H1 (cell line): ENCODE measurements around the gene SLC24A5. TPM values are rescaled to one million over a fixed set of nuclear protein-coding genes. Genes with fewer than 3 reads are reported as not detected.

Experiments used
- CTCF ChIA-PET: fragments of 300-600 bp; sonication (Branson Sonifier 250); formaldehyde crosslinking; loops from one replicate; lab custom pipeline; 2021; ENCODE audit not compliant: partially characterized antibody; lab: Charles Lee
- POLR2A ChIA-PET: fragments of 300-600 bp; sonication (Branson Sonifier 250); formaldehyde crosslinking; loops from one replicate; lab custom pipeline; 2021; ENCODE audit warnings: inconsistent platforms; ENCODE audit not compliant: partially characterized antibody; lab: Charles Lee
- DNase-seq, 2 experiments: peaks; one replicate each; pipeline versions ENCODE4 v3.0.0 to v3.0.0-alpha.2; 2010 to 2022; ENCODE audit warnings: low spot score in 2 of 2, low read depth in 1 of 2, mixed read lengths in 1 of 2
- FAIRE-seq: peaks from 2 replicates; lab custom pipeline; 2011; peaks lifted over from hg19 to GRCh38; lab: Jason Lieb, UNC
- H2AFZ ChIP-seq: 2 replicates; pipeline ENCODE4 v1.8.1; 2012; ENCODE audit warnings: low read length, inconsistent platforms
- H2AK5ac ChIP-seq: 2 replicates; pipeline ENCODE4 v1.6.1; 2013; ENCODE audit warnings: low read depth, low read length
- H2BK120ac ChIP-seq: replicated peaks from 2 replicates; pipeline ENCODE3; 2013; ENCODE audit warnings: low read depth, low read length, inconsistent platforms
- H2BK12ac ChIP-seq: 2 replicates; pipeline ENCODE4 v1.6.1; 2013; ENCODE audit warnings: low read depth, low read length
- H2BK15ac ChIP-seq: 2 replicates; pipeline ENCODE4 v1.6.1; 2013; ENCODE audit warnings: low read length
- H2BK20ac ChIP-seq: 2 replicates; pipeline ENCODE4 v1.6.1; 2013; ENCODE audit warnings: low read length
- H2BK5ac ChIP-seq: 2 replicates; pipeline ENCODE4 v1.6.1; 2013; ENCODE audit warnings: low read depth, low read length
- H3K14ac ChIP-seq: 2 replicates; pipeline ENCODE4 v1.6.1; 2013; ENCODE audit warnings: inconsistent platforms; ENCODE audit not compliant: insufficient read length
- H3K18ac ChIP-seq: 2 replicates; pipeline ENCODE4 v1.6.1; 2013; ENCODE audit warnings: low read length; ENCODE audit errors: extremely low read depth
- H3K23ac ChIP-seq: 2 replicates; pipeline ENCODE4 v1.6.1; 2013; ENCODE audit warnings: inconsistent platforms; ENCODE audit not compliant: insufficient read length
- H3K23me2 ChIP-seq: 2 replicates; pipeline ENCODE4 v1.6.1; 2013; ENCODE audit warnings: low read depth, low read length
- H3K27ac ChIP-seq: 2 replicates; pipeline ENCODE4 v1.6.1; 2011; ENCODE audit warnings: low read depth, low read length, inconsistent platforms
- H3K27me3 ChIP-seq, 4 experiments: replicated peaks in 1 of 4; 1 replicate in 1 of 4; 2 replicates in 3 of 4; pipeline versions ENCODE4 v1.6.1 to v1.8.1; 2011 to 2013; ENCODE audit warnings: low read length in 3 of 4, mild to moderate bottlenecking in 3 of 4, inconsistent platforms in 2 of 4, mixed read lengths in 2 of 4, moderate library complexity in 1 of 4; ENCODE audit not compliant: control insufficient read depth in 3 of 4, insufficient read depth in 3 of 4; ENCODE audit errors: extremely low read depth in 1 of 4
- H3K36me3 ChIP-seq, 4 experiments: 2 replicates each; pipeline versions ENCODE4 v1.6.1 to v1.8.1; 2011 to 2013; ENCODE audit warnings: mild to moderate bottlenecking in 4 of 4, low read length in 3 of 4, moderate library complexity in 2 of 4, control low read depth in 1 of 4, inconsistent platforms in 1 of 4; ENCODE audit not compliant: insufficient read depth in 4 of 4, control insufficient read depth in 2 of 4
- H3K4ac ChIP-seq: replicated peaks from 2 replicates; pipeline ENCODE3; 2013; ENCODE audit warnings: low read length, low read depth, mixed read lengths, inconsistent platforms; ENCODE audit not compliant: insufficient read length
- H3K4me1 ChIP-seq, 4 experiments: replicated peaks in 1 of 4; 1 replicate in 1 of 4; 2 replicates in 3 of 4; pipeline versions ENCODE4 v1.6.1 to v1.8.1; 2011 to 2013; ENCODE audit warnings: low read length in 3 of 4, inconsistent platforms in 2 of 4, mixed read lengths in 1 of 4; ENCODE audit not compliant: insufficient read depth in 4 of 4, control insufficient read depth in 3 of 4
- H3K4me2 ChIP-seq, 2 experiments: 2 replicates each; pipeline versions ENCODE4 v1.6.1 to v1.8.1; 2011 to 2013; ENCODE audit warnings: low read depth in 2 of 2, low read length in 2 of 2, control low read depth in 1 of 2, inconsistent platforms in 1 of 2, mild to moderate bottlenecking in 1 of 2; ENCODE audit not compliant: insufficient read depth in 1 of 2
- H3K4me3 ChIP-seq, 4 experiments: fragments of 200-600, 300-600 bp in 1 of 4; sonication (generic), shearing (Covaris generic), sonication (Bioruptor Twin) in 1 of 4; 2 replicates each; pipeline versions ENCODE4 v1.5.1 to v1.8.1; 2011 to 2016; ENCODE audit warnings: low read length in 4 of 4, low read depth in 3 of 4, control low read depth in 2 of 4, inconsistent platforms in 2 of 4, mild to moderate bottlenecking in 2 of 4, mixed read lengths in 1 of 4, moderate library complexity in 1 of 4; ENCODE audit not compliant: insufficient read depth in 2 of 4; ENCODE audit errors: extremely low read depth in 1 of 4
- H3K56ac ChIP-seq: replicated peaks from 2 replicates; pipeline ENCODE3; 2013; ENCODE audit warnings: low read depth, mild to moderate bottlenecking, mixed read lengths, low read length, inconsistent platforms; ENCODE audit not compliant: insufficient read length
- H3K79me1 ChIP-seq: 2 replicates; pipeline ENCODE4 v1.6.1; 2013; ENCODE audit warnings: low read depth, low read length, control low read depth
- H3K79me2 ChIP-seq, 2 experiments: 2 replicates each; pipeline versions ENCODE4 v1.6.1 to v1.8.1; 2012 to 2013; ENCODE audit warnings: low read length in 2 of 2, mild to moderate bottlenecking in 2 of 2, inconsistent platforms in 1 of 2; ENCODE audit not compliant: insufficient read depth in 2 of 2, control insufficient read depth in 1 of 2
- H3K9ac ChIP-seq, 4 experiments: replicated peaks in 1 of 4; 1 replicate in 1 of 4; 2 replicates in 3 of 4; pipeline versions ENCODE4 v1.6.1 to v1.8.1; 2011 to 2013; ENCODE audit warnings: low read depth in 3 of 4, low read length in 3 of 4, control low read depth in 2 of 4, mild to moderate bottlenecking in 2 of 4, moderate library complexity in 2 of 4, inconsistent platforms in 1 of 4; ENCODE audit errors: extremely low read depth in 1 of 4
- H3K9me3 ChIP-seq, 2 experiments: 2 replicates each; pipeline versions ENCODE4 v1.6.1 to v1.8.1; 2012 to 2013; ENCODE audit warnings: mild to moderate bottlenecking in 2 of 2, moderate library complexity in 2 of 2, control low read depth in 1 of 2, inconsistent platforms in 1 of 2, low read depth in 1 of 2, low read length in 1 of 2, mixed read lengths in 1 of 2; ENCODE audit not compliant: insufficient read depth in 2 of 2
- H4K20me1 ChIP-seq, 2 experiments: replicated peaks in 1 of 2; 2 replicates each; pipeline versions ENCODE3 to v1.8.1; 2011 to 2013; ENCODE audit warnings: inconsistent platforms in 2 of 2, low read length in 2 of 2, mild to moderate bottlenecking in 1 of 2; ENCODE audit not compliant: insufficient read depth in 2 of 2, control insufficient read depth in 1 of 2
- H4K5ac ChIP-seq: 2 replicates; pipeline ENCODE4 v1.6.1; 2013; ENCODE audit warnings: low read length, low read depth, mixed read lengths, inconsistent platforms; ENCODE audit not compliant: insufficient read length
- H4K8ac ChIP-seq: 2 replicates; pipeline ENCODE4 v1.8.0; 2013; ENCODE audit warnings: mild to moderate bottlenecking, moderate library complexity, low read length, inconsistent platforms; ENCODE audit not compliant: insufficient read depth; ENCODE audit errors: extremely low read depth
- H4K91ac ChIP-seq: replicated peaks from 2 replicates; pipeline ENCODE3; 2013; ENCODE audit warnings: low read length, mixed read lengths, inconsistent platforms; ENCODE audit not compliant: insufficient read length
- CBX8 ChIP-seq: fragments of 300-800, 300-1000 bp; sonication (generic); IDR thresholded peaks from 2 replicates; pipeline ENCODE4 v1.7.1; 2016; ENCODE audit warnings: low read depth, low read length, borderline replicate concordance
- CEBPB ChIP-seq: IDR thresholded peaks from 2 replicates; pipeline ENCODE4 v1.6.1; 2012; ENCODE audit warnings: low read depth, low read length
- CHD2 ChIP-seq: IDR thresholded peaks from 2 replicates; pipeline ENCODE4 v1.6.1; 2012; ENCODE audit warnings: low read length, improper control_type of control experiment
- CREB1 ChIP-seq: IDR thresholded peaks from 2 replicates; pipeline ENCODE4 v1.6.1; 2012; ENCODE audit warnings: inconsistent platforms
- EGR1 ChIP-seq: IDR thresholded peaks from 2 replicates; pipeline ENCODE4 v1.6.1; 2011; ENCODE audit warnings: low read depth, low read length, borderline replicate concordance
- HDAC6 ChIP-seq: IDR thresholded peaks from one replicate; pipeline ENCODE4 v1.7.1; 2012; ENCODE audit warnings: low read depth, mild to moderate bottlenecking, inconsistent platforms, low read length, moderate library complexity
- KDM5A ChIP-seq: fragments of 200-600 bp; IDR thresholded peaks from 2 replicates; pipeline ENCODE4 v1.7.1; 2012; ENCODE audit warnings: mild to moderate bottlenecking, low read length, inconsistent platforms, mixed read lengths
- MAFK ChIP-seq: IDR thresholded peaks from 2 replicates; pipeline ENCODE4 v1.6.1; 2012; ENCODE audit warnings: low read depth, mild to moderate bottlenecking, improper control_type of control experiment, low read length
- POLR2AphosphoS5 ChIP-seq: IDR thresholded peaks from 2 replicates; pipeline ENCODE4 v1.6.1; 2011; ENCODE audit warnings: low read depth, low read length
- RBBP5 ChIP-seq: IDR thresholded peaks from 2 replicates; pipeline ENCODE4 v1.7.1; 2012; ENCODE audit warnings: low read depth, mild to moderate bottlenecking, inconsistent platforms, low read length, moderate library complexity, borderline replicate concordance
- RXRA ChIP-seq: IDR thresholded peaks from 2 replicates; pipeline ENCODE4 v1.6.1; 2011; ENCODE audit warnings: low read depth, mild to moderate bottlenecking, low read length, moderate library complexity; ENCODE audit not compliant: insufficient read depth
- SIN3A ChIP-seq, 2 experiments: IDR thresholded peaks in 1 of 2; conservative IDR thresholded peaks in 1 of 2; 2 replicates each; pipeline ENCODE4 v1.6.1; 2011 to 2012; ENCODE audit warnings: low read length in 2 of 2, improper control_type of control experiment in 1 of 2, low read depth in 1 of 2, mild to moderate bottlenecking in 1 of 2
- SIX5 ChIP-seq: IDR thresholded peaks from 2 replicates; pipeline ENCODE4 v1.6.1; 2011; ENCODE audit warnings: mild to moderate bottlenecking, low read depth, low read length
- SP2 ChIP-seq: IDR thresholded peaks from 2 replicates; pipeline ENCODE4 v1.6.1; 2012; ENCODE audit warnings: mild to moderate bottlenecking, low read length, inconsistent platforms
- SUZ12 ChIP-seq: fragments of 200-600 bp; sonication (generic); IDR thresholded peaks from 2 replicates; pipeline ENCODE4 v1.6.1; 2012; ENCODE audit warnings: mild to moderate bottlenecking, inconsistent platforms, low read length, moderate library complexity, mixed read lengths
- TAF1 ChIP-seq: IDR thresholded peaks from 2 replicates; pipeline ENCODE4 v1.6.1; 2011; ENCODE audit warnings: mild to moderate bottlenecking, low read depth, low read length
- YY1 ChIP-seq: IDR thresholded peaks from 2 replicates; pipeline ENCODE4 v1.6.1; 2011; ENCODE audit warnings: low read depth, mild to moderate bottlenecking, low read length
- WGBS, 2 experiments: shearing (Covaris generic) in 1 of 2; methylation state at CpG; one replicate each; pipeline versions ENCODE4 v1.1.6 to v1.1.7; 2013 to 2015; ENCODE audit warnings: low lambda C conversion rate in 2 of 2, mixed read lengths in 2 of 2, inconsistent platforms in 1 of 2, low coverage in 1 of 2, missing lambda C conversion rate in 1 of 2; ENCODE audit not compliant: insufficient replicate concordance in 2 of 2, insufficient coverage in 1 of 2, insufficient read length in 1 of 2; ENCODE audit errors: extremely low coverage in 1 of 2, missing lambda C conversion rate in 1 of 2; 5-methylcytosine and 5-hydroxymethylcytosine counted together
- polyA plus RNA-seq, 7 experiments: library from polyadenylated mRNA; depleted of rRNA in 3 of 7; stranded (reverse) in 5 of 7; unstranded in 2 of 7; fragments of >200 nt in 5 of 7; fragments of 200-250 nt in 2 of 7; gene quantifications; 1 replicate in 5 of 7; 2 replicates in 1 of 7; 4 replicates in 1 of 7; pipeline versions ENCODE4 v1.2.1 to v1.2.3, GENCODE V29; 2011 to 2013; ENCODE audit warnings: missing spikeins in 2 of 7, mixed read lengths in 2 of 7
- total RNA-seq: library from RNA; stranded (reverse); fragmentation: NEBNext Ultra II Directional; extraction: Animal tissue kit (Norgen Biotek cat#: 25700); gene quantifications from 2 replicates; pipeline ENCODE4 v1.2.1, GENCODE V29; 2021

The SLC24A5 gene
- total and polyA plus RNA-seq, 2 of the 8 experiments (the other 6 are each of a cell fraction or from before 2014, with no cell fraction given), result not detected

GRCh38 chr15:48119277-48119676 is 1.5 kb upstream of the SLC24A5 start:
- POLR2A ChIA-PET, result no interaction called here
- Histone ChIP-seq H2AK5ac (no peak overlapping the region), H3K4me2 (no peak overlapping the region), H2BK5ac (no peak overlapping the region), H3K27ac (no peak overlapping the region), H3K23me2 (no peaks in the 10 kb centered on the region), H3K18ac (no peak overlapping the region), H3K9me3 (no peaks in the 10 kb centered on the region), H3K79me1 (no peaks in the 10 kb centered on the region), H2BK20ac (no peak overlapping the region), H3K27me3 (no peaks in the 10 kb centered on the region), H2BK12ac (no peak overlapping the region), H4K20me1 (no peaks in the 10 kb centered on the region), H4K5ac (no peak overlapping the region), H2BK15ac (no peak overlapping the region), H3K79me2 (no peaks in the 10 kb centered on the region), H3K56ac (no peak overlapping the region), H3K14ac (no peak overlapping the region), H3K9ac (no peak overlapping the region), H3K23ac (no peak overlapping the region), H2AFZ (no peak overlapping the region), H3K4ac (no peak overlapping the region), H2BK120ac (no peak overlapping the region), H3K36me3 (no peaks in the 10 kb centered on the region), H3K4me3 (no peak overlapping the region), H4K8ac (no peak overlapping the region), H4K91ac (no peak overlapping the region), H3K4me1 (no peaks in the 10 kb centered on the region)
- CTCF ChIA-PET, result interaction anchor here (0.6 to 1.9 kb wide), 3 partner anchors 9 to 536 kb away, joined by 3 to 5 read pairs (median 4); no protein-coding TSS in a partner anchor
- TF ChIP-seq MAFK, result no peak
- no peak for TF ChIP-seq RXRA
- no peak for TF ChIP-seq SUZ12
- no peak for TF ChIP-seq CEBPB
- TF ChIP-seq EGR1, result no peak
- no peak for TF ChIP-seq SIX5
- no peak for TF ChIP-seq HDAC6
- TF ChIP-seq KDM5A, result no peak
- no peak for TF ChIP-seq RBBP5
- TF ChIP-seq CHD2, result no peak
- TF ChIP-seq YY1, result no peak
- no peak for TF ChIP-seq TAF1
- no peak for TF ChIP-seq SIN3A (conservative IDR thresholded peaks at IDR 0.05 in 1 of 2, IDR thresholded peaks at IDR 0.05 in 1 of 2; ENCODE audit: low read depth in 1 of 2, low read length in 2 of 2)
- TF ChIP-seq SP2, result no peak
- no peak for TF ChIP-seq CBX8
- no peak for TF ChIP-seq POLR2AphosphoS5
- no peak for TF ChIP-seq CREB1
- FAIRE-seq, result no peak
- DNase-seq, result no peak
- WGBS, 2 experiments, result 82% methylated on average over 5 of the region's 5 CpGs; no CpG with 5 or more reads in 1 of the 2 experiments
